ENCODE measurements around the gene SLC35E4.
"Not testable (repeated sequence)": the region's sequence is repeated elsewhere in the genome, so short reads cannot be mapped to it uniquely, and the experiment has no call there.

Gene SLC35E4

GRCh38 chr22:30628491-30628890 lies 7.1 kb upstream of the SLC35E4 start:
- FAIRE-seq, result no peak
- no peak for DNase-seq (ENCODE audit: insufficient read length, low spot score)
- no peak for TF ChIP-seq POLR2A (IDR thresholded peaks at IDR 0.05; ENCODE audit: low read depth, low read length)

GRCh38 chr22:30631469-30631868 lies 4.1 kb upstream of the SLC35E4 start:
- DNase-seq (ENCODE audit: insufficient read length, low spot score); FAIRE-seq: not testable (repeated sequence)

- peak; percentile 90 for DNase-seq (ENCODE audit: insufficient read length, low spot score)
- TF ChIP-seq POLR2A (IDR thresholded peaks at IDR 0.05; ENCODE audit: low read depth, low read length), result no peak
- FAIRE-seq, result peak; percentile 30
These were observed 929 bp upstream of the SLC35E4 start for GRCh38 chr22:30634471-30635233.

- no peak for FAIRE-seq
- no peak for TF ChIP-seq POLR2A (IDR thresholded peaks at IDR 0.05; ENCODE audit: low read depth, low read length)
- DNase-seq (ENCODE audit: insufficient read length, low spot score), result no peak
These were observed 871 bp downstream of the SLC35E4 start for GRCh38 chr22:30636226-30637077.

- TF ChIP-seq POLR2A (IDR thresholded peaks at IDR 0.05; ENCODE audit: low read depth, low read length), result no peak
- DNase-seq (ENCODE audit: insufficient read length, low spot score) (no peak), FAIRE-seq (no peak)
These were observed 2.1 kb downstream of the SLC35E4 start for GRCh38 chr22:30637701-30638114.

GRCh38 chr22:30640361-30640760 lies 4.8 kb downstream of the SLC35E4 start:
- no peak for TF ChIP-seq POLR2A (IDR thresholded peaks at IDR 0.05; ENCODE audit: low read depth, low read length)
- DNase-seq (ENCODE audit: insufficient read length, low spot score) (no peak), FAIRE-seq (no peak)

- FAIRE-seq, result no peak
- TF ChIP-seq POLR2A (IDR thresholded peaks at IDR 0.05; ENCODE audit: low read depth, low read length), result no peak
- no peak for DNase-seq (ENCODE audit: insufficient read length, low spot score)
These were observed 5.4 kb downstream of the SLC35E4 start for GRCh38 chr22:30640839-30641430.

GRCh38 chr22:30643055-30643875 lies 7.7 kb downstream of the SLC35E4 start:
- TF ChIP-seq POLR2A (IDR thresholded peaks at IDR 0.05; ENCODE audit: low read depth, low read length), result no peak
- FAIRE-seq (no peak), DNase-seq (ENCODE audit: insufficient read length, low spot score) (no peak)

GRCh38 chr22:30646518-30647160 lies 11.1 kb downstream of the SLC35E4 start:
- TF ChIP-seq POLR2A (IDR thresholded peaks at IDR 0.05; ENCODE audit: low read depth, low read length), result no peak
- FAIRE-seq, result no peak
- no peak for DNase-seq (ENCODE audit: insufficient read length, low spot score)

- FAIRE-seq, result no peak
- no peak for TF ChIP-seq POLR2A (IDR thresholded peaks at IDR 0.05; ENCODE audit: low read depth, low read length)
- no peak for DNase-seq (ENCODE audit: insufficient read length, low spot score)
These were observed 12.0 kb downstream of the SLC35E4 start for GRCh38 chr22:30647536-30647935.

- no peak for TF ChIP-seq POLR2A (IDR thresholded peaks at IDR 0.05; ENCODE audit: low read depth, low read length)
- DNase-seq (ENCODE audit: insufficient read length, low spot score) (no peak), FAIRE-seq (no peak)
These were observed 13.2 kb downstream of the SLC35E4 start for GRCh38 chr22:30648825-30649224.

GRCh38 chr22:30649430-30650007 lies 13.9 kb downstream of the SLC35E4 start:
- no peak for TF ChIP-seq POLR2A (IDR thresholded peaks at IDR 0.05; ENCODE audit: low read depth, low read length)
- FAIRE-seq (peak; percentile 88), DNase-seq (ENCODE audit: insufficient read length, low spot score) (peak; percentile 90)
